ENCODE results near the gene CEACAM16.

DNA sequence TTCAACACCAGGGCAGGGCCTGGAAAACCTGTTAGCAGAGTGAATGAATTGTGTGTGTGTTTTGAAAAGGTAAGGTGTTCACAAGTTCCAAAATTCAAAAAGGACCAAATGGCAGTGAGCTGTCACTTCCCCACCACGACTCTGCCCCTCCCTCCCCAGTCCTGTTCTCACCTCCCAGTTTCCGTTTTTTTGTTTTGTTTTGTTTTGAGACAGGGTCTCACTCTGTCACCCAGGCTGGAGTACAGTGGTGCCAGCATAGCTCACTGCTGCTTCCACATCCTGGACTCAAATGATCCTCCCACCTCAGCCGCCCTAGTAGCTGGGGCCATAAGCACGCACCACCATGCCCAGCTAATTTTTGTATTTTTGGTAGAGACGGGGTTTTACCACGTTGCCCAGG, 29.2 kb downstream of the CEACAM16 start:
- TF ChIP-seq CTCF (conservative IDR thresholded peaks at IDR 0.05; ENCODE audit: low read depth, low read length) (no peak), EZH2phosphoT487 (IDR thresholded peaks at IDR 0.05; ENCODE audit: borderline replicate concordance, low read length) (no peak)

Measured in PC-3 (cell line).